Naive thymus-derived CD4-positive, alpha-beta T cell (primary cell): Measurements from ENCODE around the gene UBE2G1. TPM values are rescaled to one million over a fixed set of nuclear protein-coding genes. Genes with fewer than 3 reads are reported as not detected.

Source experiments
- ATAC-seq: fragments of 150-1000 bp; cut with Tn5 transposase; 2 replicates; pipeline ENCODE4 v1.10.0; 2021; ENCODE audit warnings: mild to moderate bottlenecking, moderate library complexity
- CTCF ChIA-PET: fragments of 350-600 bp; sonication (Branson Sonifier 250); formaldehyde crosslinking; loops from one replicate; lab custom pipeline; 2021; ENCODE audit warnings: antibody characterized with exemption; lab: Charles Lee
- POLR2A ChIA-PET: fragments of 350-600 bp; sonication (Branson Sonifier 250); formaldehyde crosslinking; loops from one replicate; lab custom pipeline; 2021; ENCODE audit warnings: antibody characterized with exemption, inconsistent platforms; lab: Charles Lee
- DNase-seq, 9 donors: peaks; one replicate each; pipeline versions ENCODE4 v3.0.0 to v3.0.0-alpha.2; 2020 to 2022; ENCODE audit warnings: mixed read lengths in 1 of 9
- H3K27ac ChIP-seq: one replicate; pipeline ENCODE4 v1.7.0; 2013; ENCODE audit warnings: mild to moderate bottlenecking, low read depth, low read length, moderate library complexity
- H3K27me3 ChIP-seq, 2 donors: one replicate each; pipeline ENCODE4 v1.7.0; 2013; ENCODE audit warnings: low read length in 2 of 2, mild to moderate bottlenecking in 2 of 2, moderate library complexity in 2 of 2; ENCODE audit not compliant: control insufficient read depth in 2 of 2, insufficient read depth in 2 of 2
- H3K36me3 ChIP-seq, 3 experiments: 1 replicate in 2 of 3; 2 replicates in 1 of 3; pipeline ENCODE4 v1.7.0; 2013; ENCODE audit warnings: low read length in 3 of 3, mild to moderate bottlenecking in 3 of 3, moderate library complexity in 1 of 3; ENCODE audit not compliant: insufficient read depth in 3 of 3, control insufficient read depth in 2 of 3
- H3K4me1 ChIP-seq, 2 donors: one replicate each; pipeline ENCODE4 v1.7.0; 2013; ENCODE audit warnings: low read length in 2 of 2, mild to moderate bottlenecking in 2 of 2, moderate library complexity in 1 of 2; ENCODE audit not compliant: control insufficient read depth in 2 of 2, insufficient read depth in 2 of 2
- H3K4me3 ChIP-seq: 2 replicates; pipeline ENCODE4 v1.7.0; 2013; ENCODE audit warnings: mild to moderate bottlenecking, low read length
- H3K9me3 ChIP-seq, 3 experiments: 1 replicate in 2 of 3; 2 replicates in 1 of 3; pipeline ENCODE4 v1.7.0; 2013; ENCODE audit warnings: low read length in 3 of 3; ENCODE audit not compliant: control insufficient read depth in 2 of 3
- H3K27ac Mint-ChIP-seq, 9 donors: one replicate each; pipeline ENCODE4 v1.8.0; 2020 to 2022; ENCODE audit warnings: mixed read lengths in 9 of 9, mild to moderate bottlenecking in 8 of 9, moderate library complexity in 5 of 9, inconsistent platforms in 2 of 9
- H3K27me3 Mint-ChIP-seq, 5 donors: one replicate each; pipeline ENCODE4 v1.8.0; 2021 to 2022; ENCODE audit warnings: mixed read lengths in 5 of 5, mild to moderate bottlenecking in 1 of 5
- H3K36me3 Mint-ChIP-seq, 5 donors: one replicate each; pipeline ENCODE4 v1.8.0; 2020 to 2022; ENCODE audit warnings: mixed read lengths in 5 of 5, mild to moderate bottlenecking in 3 of 5, inconsistent platforms in 1 of 5
- H3K4me1 Mint-ChIP-seq, 7 donors: one replicate each; pipeline ENCODE4 v1.8.0; 2020 to 2022; ENCODE audit warnings: mixed read lengths in 7 of 7, mild to moderate bottlenecking in 3 of 7, inconsistent platforms in 1 of 7
- H3K4me3 Mint-ChIP-seq, 10 donors: one replicate each; pipeline ENCODE4 v1.8.0; 2020 to 2022; ENCODE audit warnings: mild to moderate bottlenecking in 10 of 10, mixed read lengths in 10 of 10, moderate library complexity in 6 of 10, inconsistent platforms in 2 of 10
- H3K9me3 Mint-ChIP-seq, 11 donors: one replicate each; pipeline ENCODE4 v1.8.0; 2020 to 2022; ENCODE audit warnings: mixed read lengths in 11 of 11, mild to moderate bottlenecking in 4 of 11, inconsistent platforms in 1 of 11, moderate library complexity in 1 of 11
- intact Hi-C, 2 donors: fragments of 100-400 bp; cut with micrococcal nuclease; formaldehyde crosslinking; loops; one replicate each; pipeline ENCODE4 v1.15.1; 2023
- polyA plus RNA-seq, 2 donors: library from polyadenylated mRNA; unstranded; fragments of 300-500 nt; fragmentation: Illumina TruSeq; gene quantifications; one replicate each; pipeline ENCODE4 v1.2.3, GENCODE V29; 2021
- total RNA-seq, 6 experiments: library from RNA in 5 of 6; stranded (reverse) in 5 of 6; gene quantifications; 1 replicate in 5 of 6; 2 replicates in 1 of 6; pipeline ENCODE4 v1.2.3 and lab custom pipeline; 2021 to 2026

UBE2G1 gene
- total RNA-seq (10 to 100 TPM; 50.1 to 63.7 (median 56.6) TPM), polyA plus RNA-seq (10 to 100 TPM; 55.1 to 68.9 TPM), total RNA-seq (lab: John Stamatoyannopoulos, UW) (38.4 reads per million, percentile 65 among the genes with 10 or more reads in this experiment)

DNA sequence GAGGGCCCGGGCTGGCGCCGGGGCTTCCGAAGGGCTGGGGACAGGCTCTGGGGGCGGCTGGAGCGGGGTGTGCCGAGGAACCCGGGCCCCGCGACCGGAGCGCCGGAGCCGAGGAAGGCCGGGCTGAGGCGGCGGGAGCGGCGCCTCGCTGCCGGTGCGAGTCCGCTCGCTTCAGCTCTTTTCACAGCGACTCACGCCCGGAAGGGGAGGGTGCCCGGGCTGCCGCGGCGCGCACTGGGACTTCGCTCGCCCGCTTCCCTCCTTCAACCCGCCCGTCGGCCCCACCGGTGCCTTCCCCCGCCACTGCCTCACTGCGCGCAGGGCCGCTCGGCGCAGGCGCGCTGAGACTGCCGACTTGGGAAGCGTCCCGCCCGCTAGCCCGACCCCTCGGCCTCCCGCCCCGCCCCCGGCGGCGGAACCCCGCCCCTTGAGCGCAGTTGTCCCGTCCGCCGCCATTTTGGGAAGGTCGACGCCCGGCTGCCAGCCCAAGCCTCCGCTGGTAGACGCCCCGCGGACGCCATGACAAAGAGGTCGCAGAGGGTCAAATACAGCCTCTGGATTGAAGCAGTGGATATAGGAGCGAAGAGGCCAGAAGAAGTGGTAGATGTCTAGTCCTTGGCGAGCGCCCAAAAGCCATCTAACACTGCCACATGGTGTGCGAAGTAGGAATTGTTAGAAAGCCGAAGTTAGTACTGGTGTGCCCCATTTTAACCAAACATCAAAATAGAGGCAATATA lies at the start of gene UBE2G1:
UBE2G1 (minus strand) TSS at position 349 of the 737 bp plus-strand sequence. CDS start 359 bp downstream, outside the sequence.
- intact Hi-C loops, result loop anchor here (1.0 to 10.0 kb wide), 19 partner anchors 9 to 1854 kb away; partner anchors contain the start of genes CAMKK1 (in 2 of the 2), CYB5D2 (in 2 of the 2), HASPIN (in 2 of the 2) and MYBBP1A (in 2 of the 2)

GRCh38 chr17:4412933-4413831 lies 46.7 kb upstream of the UBE2G1 start:
- Histone ChIP-seq H3K36me3 (no peaks in the 10 kb centered on the region), H3K27ac (no peak overlapping the region), H3K9me3 (no peaks in the 10 kb centered on the region), H3K4me1 (peaks cover 4 to 5% of the 10 kb centered on the region in 2 donors), H3K27me3 (no peaks in the 10 kb centered on the region), H3K4me3 (no peak overlapping the region)
- Mint-ChIP-seq H3K27me3 (peaks cover 0 to 1% (median 0%) of the 10 kb centered on the region in 5 donors), H3K27ac (peak overlapping the region in 3 of 9 donors; percentile 36 to 78 (median 49)), H3K4me3 (peak overlapping the region in 9 of 10 donors; percentile 39 to 73 (median 51)), H3K4me1 (peaks cover 0 to 9% (median 5%) of the 10 kb centered on the region in 7 donors), H3K9me3 (no peaks in the 10 kb centered on the region), H3K36me3 (no peaks in the 10 kb centered on the region)
- DNase-seq, result peak; percentile 69 to 92 (median 83)
- intact Hi-C loops, result loop anchor here (1.0 to 2.0 kb wide), 7 partner anchors 47 to 213 kb away; partner anchors contain the start of genes ANKFY1 (in 1 of the 2) and UBE2G1 (in 1 of the 2)
- ChIA-PET CTCF (interaction anchor here (0.6 to 14.6 kb wide), 7 partner anchors 10 to 215 kb away, joined by 3 to 155 read pairs (median 3); no protein-coding TSS in a partner anchor), POLR2A (interaction anchor here (0.6 kb wide), 1 partner anchor 230 kb away, joined by 3 read pairs; no protein-coding TSS in a partner anchor)
- ATAC-seq, result peak; percentile 98

More for the DNA sequence above, at the start of gene UBE2G1:
- peaks cover 15 to 37% (median 33%) of the 10 kb centered on the region in 7 donors for H3K4me1 Mint-ChIP-seq
- peak within 1 kb of the TSS; percentile 82 to 95 (median 89) for H3K4me3 Mint-ChIP-seq
- no peaks in the 10 kb centered on the region for H3K9me3 ChIP-seq
- H3K4me1 ChIP-seq, result peaks cover 11% of the 10 kb centered on the region in 2 donors
- H3K36me3 Mint-ChIP-seq, result peaks cover 0 to under 1% (median 0%) of the 10 kb centered on the region in 5 donors
- ATAC-seq, result peak; percentile 93
- ChIA-PET POLR2A (interaction anchor here (0.7 to 2.1 kb wide), 10 partner anchors 9 to 601 kb away, joined by 3 to 15 read pairs (median 4); partner anchors contain the start of genes ANKFY1, CYB5D2, SPAG7 and ZZEF1), CTCF (no interaction called here)
- peak within 1 kb of the TSS; percentile 91 to 99 (median 96) for H3K27ac Mint-ChIP-seq
- peaks cover 0 to 1% (median 0%) of the 10 kb centered on the region in 11 donors for H3K9me3 Mint-ChIP-seq
- peak within 1 kb of the TSS; percentile 58 for H3K4me3 ChIP-seq
- no peaks in the 10 kb centered on the region for H3K27me3 ChIP-seq
- H3K27me3 Mint-ChIP-seq, result no peaks in the 10 kb centered on the region
- H3K27ac ChIP-seq, result peak within 1 kb of the TSS; percentile 94
- H3K36me3 ChIP-seq, result peaks cover 0 to 8% (median 0%) of the 10 kb centered on the region in 3 experiments
- DNase-seq, result peak; percentile 97 to 100 (median 99)

DNA sequence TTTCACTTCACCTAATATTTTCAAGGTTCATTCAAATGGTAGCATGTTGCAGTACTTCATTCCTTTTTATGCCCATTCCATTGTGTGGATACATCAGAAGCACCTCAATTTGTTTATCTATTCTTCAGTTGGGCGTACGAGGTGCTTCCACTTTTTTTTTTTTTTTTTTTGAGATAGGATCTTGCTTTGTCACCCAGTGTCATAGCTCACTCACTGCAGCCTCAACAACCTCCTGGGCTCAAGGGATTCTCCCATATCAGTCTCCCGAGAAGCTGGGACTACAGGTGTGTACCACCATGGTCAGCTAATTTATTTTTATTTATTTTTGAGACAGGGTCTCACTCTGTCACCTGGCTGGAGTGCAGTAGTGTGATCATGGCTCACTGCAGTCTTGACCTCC lies 44.7 kb upstream of the UBE2G1 start:
- ATAC-seq, result no peak
- intact Hi-C loops, result no loop called here
- H3K27me3 Mint-ChIP-seq, result peaks cover 0 to 1% (median 0%) of the 10 kb centered on the region in 5 donors
- no peak overlapping the region for H3K4me3 Mint-ChIP-seq
- Histone ChIP-seq H3K4me1 (peaks cover 4 to 5% of the 10 kb centered on the region in 2 donors), H3K36me3 (no peaks in the 10 kb centered on the region), H3K27ac (no peak overlapping the region), H3K27me3 (no peaks in the 10 kb centered on the region), H3K9me3 (no peaks in the 10 kb centered on the region), H3K4me3 (no peak overlapping the region)
- POLR2A ChIA-PET, result interaction anchor here (0.6 to 1.1 kb wide), 2 partner anchors 196 to 201 kb away, joined by 3 read pairs; no protein-coding TSS in a partner anchor
- no peaks in the 10 kb centered on the region for H3K36me3 Mint-ChIP-seq
- peaks cover 0 to 6% (median 5%) of the 10 kb centered on the region in 7 donors for H3K4me1 Mint-ChIP-seq
- H3K9me3 Mint-ChIP-seq, result no peaks in the 10 kb centered on the region
- no peak overlapping the region for H3K27ac Mint-ChIP-seq
- no peak for DNase-seq
- CTCF ChIA-PET, result interaction anchor here (0.6 to 14.6 kb wide), 4 partner anchors 196 to 1006 kb away, joined by 3 to 155 read pairs (median 6); no protein-coding TSS in a partner anchor

GRCh38 chr17:4409659-4410058 lies 43.2 kb upstream of the UBE2G1 start:
- no peak for ATAC-seq
- Mint-ChIP-seq H3K27me3 (peaks cover 0 to 1% (median 0%) of the 10 kb centered on the region in 5 donors), H3K9me3 (no peaks in the 10 kb centered on the region), H3K27ac (no peak overlapping the region), H3K4me1 (peaks cover 0 to 6% (median 5%) of the 10 kb centered on the region in 7 donors), H3K4me3 (no peak overlapping the region), H3K36me3 (no peaks in the 10 kb centered on the region)
- H3K4me1 ChIP-seq, result peaks cover 4 to 5% of the 10 kb centered on the region in 2 donors
- no peak overlapping the region for H3K4me3 ChIP-seq
- no peak overlapping the region for H3K27ac ChIP-seq
- POLR2A ChIA-PET, result no interaction called here
- no peaks in the 10 kb centered on the region for H3K27me3 ChIP-seq
- intact Hi-C loops, result no loop called here
- no peaks in the 10 kb centered on the region for H3K36me3 ChIP-seq
- CTCF ChIA-PET, result interaction anchor here (0.6 to 14.6 kb wide), 3 partner anchors 194 to 210 kb away, joined by 4 to 155 read pairs (median 7); no protein-coding TSS in a partner anchor
- H3K9me3 ChIP-seq, result no peaks in the 10 kb centered on the region
- no peak for DNase-seq

DNA sequence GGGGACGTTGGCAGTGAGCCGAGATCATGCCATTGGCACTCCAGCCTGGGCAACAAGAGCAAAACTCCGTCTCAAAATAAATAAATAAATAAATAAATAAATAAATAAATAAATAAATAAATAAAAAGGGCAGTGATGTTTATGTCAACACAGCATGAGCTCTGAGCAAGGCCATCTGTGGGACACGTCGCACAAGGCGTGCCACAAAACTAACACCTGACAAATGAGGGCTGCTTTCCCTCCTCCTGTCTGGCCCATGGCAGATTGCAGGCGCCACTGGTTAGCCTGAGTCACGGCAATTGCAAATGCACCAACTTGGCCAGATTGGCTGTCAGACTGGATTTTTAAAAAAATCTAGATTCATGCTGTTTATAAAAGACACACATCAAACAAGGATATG lies 41.4 kb upstream of the UBE2G1 start:
- H3K9me3 ChIP-seq, result no peaks in the 10 kb centered on the region
- POLR2A ChIA-PET, result interaction anchor here (1.4 kb wide), 1 partner anchor 192 kb away, joined by 4 read pairs; no protein-coding TSS in a partner anchor
- H3K27ac ChIP-seq, result no peak overlapping the region
- no peak overlapping the region for H3K4me3 ChIP-seq
- Mint-ChIP-seq H3K27ac (peak overlapping the region in 1 of 9 donors; percentile 4), H3K4me3 (no peak overlapping the region), H3K9me3 (no peaks in the 10 kb centered on the region), H3K27me3 (no peaks in the 10 kb centered on the region), H3K4me1 (peaks cover 0 to 2% (median 1%) of the 10 kb centered on the region in 7 donors), H3K36me3 (no peaks in the 10 kb centered on the region)
- H3K27me3 ChIP-seq, result no peaks in the 10 kb centered on the region
- DNase-seq (no peak), ATAC-seq (no peak)
- peaks cover 0 to 2% of the 10 kb centered on the region in 2 donors for H3K4me1 ChIP-seq
- no peaks in the 10 kb centered on the region for H3K36me3 ChIP-seq
- CTCF ChIA-PET, result interaction anchor here (0.6 to 14.6 kb wide), 4 partner anchors 10 to 208 kb away, joined by 3 to 155 read pairs (median 4); no protein-coding TSS in a partner anchor
- intact Hi-C loops, result no loop called here
